ENCODE data around the gene SLC37A2.

- TF ChIP-seq CTCF (IDR thresholded peaks at IDR 0.05), result no peak
- no peak for TF ChIP-seq POLR2A (IDR thresholded peaks at IDR 0.05)
Observed at GRCh38 chr11:125129316-125129993, 66.3 kb downstream of the SLC37A2 start.
